ENCODE data around the gene CENPS.
"Not testable (repeated sequence)": the region's sequence is repeated elsewhere in the genome, so short reads cannot be mapped to it uniquely, and the experiment has no call there.

The CENPS gene

DNA sequence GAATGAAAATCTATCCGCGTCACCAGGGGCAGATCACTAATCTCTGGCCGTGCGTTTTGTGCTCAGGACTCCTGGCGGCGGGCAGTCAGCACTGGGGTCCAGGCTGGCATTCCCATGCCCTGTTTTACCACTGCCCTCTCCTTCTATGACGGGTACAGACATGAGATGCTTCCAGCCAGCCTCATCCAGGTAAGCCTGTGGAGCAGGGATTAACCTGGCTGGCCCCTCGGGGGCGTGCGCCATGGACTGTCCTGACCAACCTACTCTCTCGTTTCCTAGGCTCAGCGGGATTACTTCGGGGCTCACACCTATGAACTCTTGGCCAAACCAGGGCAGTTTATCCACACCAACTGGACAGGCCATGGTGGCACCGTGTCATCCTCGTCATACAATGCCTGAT is 10.9 kb upstream of the CENPS start:
- no peak for DNase-seq (ENCODE audit: low read depth)

DNA sequence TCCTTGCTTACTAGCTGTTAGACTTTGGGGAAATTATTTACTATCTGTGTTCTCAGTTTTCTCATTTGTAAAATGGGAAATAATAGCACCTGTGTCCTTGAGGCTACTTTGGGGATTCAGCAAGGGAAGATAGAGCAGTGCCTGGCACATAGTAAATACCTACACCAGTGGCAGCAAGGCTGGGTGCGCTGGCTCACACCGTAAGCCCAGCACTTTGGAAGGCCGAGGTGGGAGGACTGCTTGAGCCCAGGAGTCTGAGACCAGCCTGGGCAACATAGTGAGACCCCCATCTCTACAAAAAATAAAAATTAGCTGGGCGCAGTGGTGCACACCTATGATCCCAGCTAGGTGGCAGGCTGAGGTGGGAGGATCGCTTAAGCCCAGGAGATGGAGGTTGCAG is 8.6 kb upstream of the CENPS start:
- DNase-seq (ENCODE audit: low read depth) = no peak

DNA sequence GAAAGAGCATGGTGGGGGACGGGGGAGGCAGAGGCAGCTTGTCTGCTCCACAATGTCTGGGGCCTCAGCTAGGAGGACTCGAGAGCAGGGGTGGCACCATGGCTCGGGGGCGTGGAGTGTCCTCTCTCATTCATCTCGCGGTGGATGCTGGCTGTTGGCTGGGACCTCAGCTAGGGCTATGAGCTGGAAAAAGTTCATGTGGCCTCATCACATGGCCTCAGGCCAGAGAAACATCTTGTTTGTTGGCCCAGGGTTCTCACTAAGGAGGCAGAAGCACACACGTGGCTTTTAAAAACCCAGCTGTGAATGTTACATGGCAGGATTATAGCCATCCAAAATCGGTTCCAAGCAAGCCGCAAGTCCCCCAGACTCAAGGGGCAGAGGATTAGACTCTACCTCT is 6.2 kb upstream of the CENPS start:
- peak; percentile 63 for DNase-seq (ENCODE audit: low read depth)

DNA sequence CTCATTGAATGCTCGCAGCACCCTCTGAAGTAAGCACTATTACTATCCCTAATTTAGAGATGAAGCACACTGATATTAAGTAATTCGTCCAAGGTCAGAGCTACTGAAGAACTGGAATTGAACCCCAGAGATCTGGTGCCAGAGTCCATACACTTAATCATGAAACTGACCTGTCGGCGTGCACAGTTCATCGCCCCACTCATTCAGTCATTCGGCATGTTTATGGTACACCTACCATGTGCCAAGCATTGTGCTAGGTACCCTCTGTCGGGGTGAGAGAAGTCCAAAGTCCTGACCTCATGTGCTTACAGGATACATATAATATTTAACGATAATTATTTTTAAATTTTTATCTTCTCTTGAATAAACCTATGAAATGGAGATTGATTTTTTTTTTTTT is 5.6 kb upstream of the CENPS start:
- DNase-seq (ENCODE audit: low read depth) = no peak

DNA sequence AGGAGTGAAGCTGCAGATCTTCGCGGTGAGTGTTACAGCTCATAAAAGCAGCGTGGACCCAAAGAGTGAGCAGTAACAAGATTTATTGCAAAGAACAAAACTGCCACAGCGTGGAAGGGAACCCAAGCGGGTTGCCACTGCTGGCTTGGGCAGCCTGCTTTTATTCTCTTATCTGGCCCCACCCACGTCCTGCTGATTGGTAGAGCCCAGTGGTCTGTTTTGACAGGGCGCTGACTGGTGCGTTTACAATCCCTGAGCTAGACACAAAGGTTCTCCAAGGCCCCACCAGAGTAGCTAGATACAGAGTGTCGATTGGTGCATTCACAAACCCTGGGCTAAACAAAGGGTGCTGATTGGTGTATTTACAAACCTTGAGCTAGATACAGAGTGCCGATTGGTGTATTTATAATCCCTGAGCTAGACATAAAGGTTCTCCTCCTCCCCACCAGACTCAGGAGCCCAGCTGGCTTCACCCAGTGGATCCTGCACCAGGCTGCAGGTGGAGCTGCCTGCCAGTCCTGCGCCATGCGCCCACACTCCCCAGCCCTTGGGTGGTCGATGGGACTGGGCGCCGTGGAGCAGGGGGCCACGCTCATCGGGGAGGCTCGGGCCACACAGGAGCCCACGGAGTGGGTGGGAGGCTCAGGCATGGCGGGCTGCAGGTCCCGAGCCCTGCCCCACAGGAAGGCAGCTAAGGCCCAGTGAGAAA is 4.3 kb upstream of the CENPS start:
- DNase-seq (ENCODE audit: low read depth) = not testable (repeated sequence)

DNA sequence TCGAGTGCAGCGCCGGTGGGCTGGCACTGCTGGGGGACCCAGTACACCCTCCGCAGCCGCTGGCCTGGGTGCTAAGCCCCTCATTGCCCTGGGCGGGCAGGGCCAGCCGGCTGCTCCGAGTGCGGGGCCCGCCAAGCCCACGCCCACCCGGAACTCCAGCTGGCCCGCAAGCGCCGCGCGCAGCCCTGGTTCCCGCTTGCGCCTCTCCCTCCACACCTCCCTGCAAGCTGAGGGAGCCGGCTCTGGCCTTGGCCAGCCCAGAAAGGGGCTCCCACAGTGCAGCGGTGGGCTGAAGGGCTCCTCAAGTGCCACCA is 3.7 kb upstream of the CENPS start:
- not testable (repeated sequence) for DNase-seq (ENCODE audit: low read depth)

DNA sequence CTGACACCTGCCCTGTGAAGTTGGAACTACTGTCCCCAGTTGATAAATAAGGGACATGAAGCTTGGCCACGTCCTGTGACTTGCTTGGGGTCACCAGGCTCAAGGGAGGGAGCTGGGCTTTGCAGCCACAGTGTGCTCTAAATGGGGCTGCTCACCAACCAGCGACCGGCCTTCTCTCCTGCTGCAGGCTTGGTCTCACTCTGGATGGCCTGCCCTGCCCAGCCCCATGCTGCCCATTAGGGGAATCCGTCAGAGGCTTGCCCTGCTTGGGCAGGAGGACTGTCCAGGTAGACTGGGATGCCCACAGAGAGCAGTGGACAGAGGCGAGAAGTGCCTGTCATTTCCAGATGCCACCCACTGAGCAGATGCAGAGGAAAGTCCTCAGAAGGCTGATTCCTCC is 1.2 kb upstream of the CENPS start:
- DNase-seq (ENCODE audit: low read depth) = no peak

DNA sequence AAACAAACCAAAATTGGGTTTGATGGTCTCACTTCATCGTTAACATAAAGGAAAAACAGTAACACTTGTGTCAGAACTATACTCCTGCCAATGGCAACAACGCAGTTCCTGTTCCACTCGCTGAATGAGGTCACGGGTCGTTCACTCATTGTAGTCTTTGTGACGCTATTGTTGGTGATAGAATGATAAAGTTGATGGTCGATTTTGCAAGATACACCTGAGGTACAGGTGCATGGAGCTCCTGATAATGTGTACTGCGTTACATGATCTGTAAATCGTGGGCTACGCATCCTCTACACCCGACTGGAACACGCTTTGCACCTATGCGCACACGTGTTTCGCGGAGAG is 391 bp upstream of the CENPS start:
- DNase-seq (ENCODE audit: low read depth) = no peak

DNA sequence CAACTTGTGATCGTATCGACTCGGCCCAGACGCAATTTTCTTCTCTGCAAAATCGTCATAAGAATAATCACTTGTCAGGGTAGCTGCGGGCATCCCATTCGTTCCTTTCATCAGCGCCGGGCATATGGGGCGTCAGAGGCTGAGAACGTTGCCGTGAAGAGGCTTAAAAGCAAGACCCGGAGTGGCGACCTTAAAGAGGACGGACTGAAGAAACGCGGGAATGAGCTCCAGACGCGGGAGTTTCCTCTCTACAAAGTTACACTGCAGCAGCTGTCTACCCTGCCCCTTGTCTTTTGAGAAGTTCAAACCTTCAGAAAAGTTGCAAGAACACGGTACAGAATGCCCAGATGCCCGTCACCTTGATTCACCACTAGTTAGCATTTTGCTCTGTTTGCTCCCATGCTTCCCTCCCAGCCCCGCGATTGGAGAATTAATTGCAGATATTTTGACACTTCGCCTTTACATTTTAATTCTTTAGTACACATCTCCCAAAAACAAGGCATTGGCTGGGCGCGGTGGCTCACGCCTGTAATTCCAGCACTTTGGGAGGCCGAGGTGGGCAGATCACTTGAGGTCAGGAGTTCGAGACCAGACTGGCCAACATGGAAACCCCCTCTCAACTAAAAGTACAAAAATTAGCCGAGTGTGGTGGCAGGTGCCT is 967 bp downstream of the CENPS start:
- no peak for DNase-seq (ENCODE audit: low read depth)

DNA sequence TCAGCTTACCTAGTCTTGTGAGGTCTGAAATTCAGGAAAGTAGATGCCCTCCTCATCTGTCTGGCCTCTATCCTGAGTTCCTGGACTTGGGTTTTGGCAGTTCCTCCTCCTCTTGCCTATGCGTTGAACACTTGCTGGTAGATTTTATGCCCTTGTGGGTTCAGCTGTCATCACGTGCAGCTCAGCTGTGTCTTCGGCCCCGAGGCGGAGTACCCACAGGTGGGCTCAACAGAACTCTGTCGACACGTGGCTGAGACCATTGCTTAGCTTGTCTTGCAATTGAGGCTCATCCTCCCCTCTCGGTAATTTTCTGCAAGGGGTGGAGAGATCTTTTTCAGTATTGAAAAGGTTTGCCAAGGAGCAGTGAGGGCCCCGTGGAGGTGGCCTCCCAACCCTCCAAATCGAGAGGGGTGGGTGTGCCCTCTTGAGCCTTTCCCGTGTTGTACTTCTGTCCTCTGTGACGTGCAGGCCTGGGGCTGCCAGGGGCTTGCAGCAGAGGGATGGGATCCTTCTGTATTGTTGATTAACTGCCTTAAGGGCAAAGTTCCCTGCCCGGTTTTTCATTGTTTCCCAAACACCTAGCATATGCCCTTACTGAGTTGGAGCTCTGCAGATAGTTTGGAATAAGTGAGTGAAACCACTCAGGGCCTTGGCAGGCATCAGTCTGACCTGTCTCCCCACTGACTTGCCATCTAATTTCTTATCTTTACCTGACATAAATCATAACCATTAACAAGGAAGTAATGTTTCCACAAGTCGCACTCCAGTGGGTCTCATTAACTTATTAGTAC is 2.9 kb downstream of the CENPS start:
- DNase-seq (ENCODE audit: low read depth) = no peak

DNA sequence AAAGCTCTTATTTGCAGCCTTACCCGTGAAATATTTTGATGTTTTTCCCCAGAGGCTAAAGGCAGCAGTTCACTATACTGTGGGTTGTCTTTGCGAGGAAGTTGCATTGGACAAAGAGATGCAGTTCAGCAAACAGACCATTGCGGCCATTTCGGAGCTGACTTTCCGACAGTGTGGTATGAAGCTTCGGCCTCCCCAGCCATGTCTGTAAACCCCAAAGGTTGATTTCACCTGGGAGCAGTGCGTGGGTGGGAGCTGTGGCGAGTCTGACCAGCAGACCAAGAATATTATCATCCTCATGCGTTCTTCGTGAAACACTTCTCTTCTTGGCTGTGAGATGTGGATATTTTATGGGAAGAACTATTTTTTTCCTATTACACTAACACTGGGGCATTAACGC is 3.6 kb downstream of the CENPS start:
- DNase-seq (ENCODE audit: low read depth) = no peak

DNA sequence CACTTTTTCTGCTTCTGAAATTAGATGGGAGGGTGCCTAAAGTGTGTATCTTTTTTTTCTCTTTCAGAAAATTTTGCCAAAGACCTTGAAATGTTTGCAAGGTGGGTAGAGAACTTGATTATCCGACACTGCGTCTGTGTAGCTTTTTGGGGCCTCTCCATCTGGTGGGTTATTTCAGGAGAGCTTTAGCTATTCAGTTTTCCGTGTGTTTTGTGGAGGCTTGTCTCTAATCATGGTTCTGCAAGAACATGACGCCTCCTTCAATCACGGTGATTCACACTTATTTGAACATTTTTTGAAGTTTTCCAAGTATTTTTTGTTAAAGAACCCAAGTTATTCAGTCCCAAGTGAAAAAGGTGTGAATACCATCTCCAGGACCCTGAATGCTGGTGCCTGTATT is 4.4 kb downstream of the CENPS start:
- no peak for DNase-seq (ENCODE audit: low read depth)

DNA sequence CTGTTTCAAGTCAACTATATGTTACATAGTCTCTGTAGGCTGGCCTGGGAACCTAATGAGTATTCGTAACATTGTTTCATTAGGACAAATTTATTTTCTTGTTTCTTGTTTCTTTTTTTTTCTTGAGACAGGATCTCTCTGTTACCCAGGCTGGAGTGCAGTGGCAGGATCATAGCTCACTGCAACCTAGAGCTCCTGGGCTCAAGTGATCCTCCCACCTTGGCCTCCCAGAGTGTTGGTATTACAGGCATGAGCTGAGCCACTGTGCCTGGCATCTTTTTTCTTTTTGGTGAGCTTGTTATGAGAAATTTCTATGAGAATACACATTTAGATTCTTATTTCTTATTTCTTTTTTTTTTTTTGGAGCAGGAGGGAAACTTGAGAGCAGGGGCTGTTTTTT is 6.8 kb downstream of the CENPS start:
- DNase-seq (ENCODE audit: low read depth) = no peak

DNA sequence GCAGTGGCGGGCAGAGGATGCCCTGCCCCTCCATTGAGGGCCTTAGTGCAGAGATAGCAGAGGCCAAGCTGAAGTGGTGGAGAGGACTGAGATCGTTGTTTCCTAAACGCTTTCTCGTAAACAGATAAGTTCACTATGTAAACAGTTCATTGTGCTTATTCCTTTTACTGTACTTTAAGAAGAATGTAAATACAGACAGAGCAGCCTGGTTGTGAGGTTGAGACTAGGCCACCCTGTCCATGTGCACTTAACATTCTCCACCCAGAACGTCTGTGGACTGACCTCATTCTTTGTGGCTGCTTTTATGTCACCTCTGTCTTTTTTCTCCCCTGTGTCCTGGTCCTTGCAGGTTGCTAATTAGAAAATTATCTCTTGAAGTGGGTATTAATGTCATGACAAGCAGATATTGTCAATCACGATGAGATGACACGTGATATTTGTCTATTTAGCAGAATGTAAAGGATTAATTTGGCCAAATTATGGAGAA is 8.5 kb downstream of the CENPS start:
- DNase-seq (ENCODE audit: low read depth) = no peak

DNA sequence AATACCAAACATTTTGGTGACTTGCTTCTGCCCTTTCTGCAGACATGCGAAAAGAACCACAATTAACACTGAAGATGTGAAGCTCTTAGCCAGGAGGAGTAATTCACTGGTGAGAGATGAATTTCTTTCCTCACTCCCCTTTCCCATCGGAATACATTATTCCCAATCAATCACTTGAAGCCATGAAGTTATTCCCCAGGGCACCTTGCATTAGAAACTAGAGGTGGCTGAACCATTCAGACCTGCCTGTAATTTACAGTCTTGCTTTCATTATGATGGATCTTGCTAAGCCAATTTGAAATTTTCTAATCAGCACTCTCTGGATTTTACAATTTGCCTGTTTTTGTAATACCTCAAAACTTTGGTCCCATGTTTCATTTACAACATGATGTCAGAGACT is 10.1 kb downstream of the CENPS start:
- no peak for DNase-seq (ENCODE audit: low read depth)

DNA sequence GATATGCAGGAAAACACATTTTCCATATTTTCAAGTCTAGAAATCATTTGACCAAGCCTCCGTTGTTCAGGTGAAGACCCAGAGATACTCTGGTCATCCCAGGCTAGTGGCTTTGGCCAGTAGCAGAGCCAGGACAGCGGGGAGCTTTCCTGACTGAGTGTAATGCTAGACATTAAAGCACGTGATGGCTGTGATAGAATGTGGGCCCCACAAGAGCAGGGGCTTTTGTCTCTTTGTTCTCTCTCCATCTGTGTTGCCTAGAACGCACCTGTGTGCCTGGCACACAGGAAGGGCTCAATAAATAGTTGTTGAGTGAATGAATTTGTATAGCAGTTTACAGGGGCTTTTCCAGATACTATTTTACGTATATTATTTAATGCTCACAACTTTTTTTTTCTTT is 10.6 kb downstream of the CENPS start:
- no peak for DNase-seq (ENCODE audit: low read depth)

DNA sequence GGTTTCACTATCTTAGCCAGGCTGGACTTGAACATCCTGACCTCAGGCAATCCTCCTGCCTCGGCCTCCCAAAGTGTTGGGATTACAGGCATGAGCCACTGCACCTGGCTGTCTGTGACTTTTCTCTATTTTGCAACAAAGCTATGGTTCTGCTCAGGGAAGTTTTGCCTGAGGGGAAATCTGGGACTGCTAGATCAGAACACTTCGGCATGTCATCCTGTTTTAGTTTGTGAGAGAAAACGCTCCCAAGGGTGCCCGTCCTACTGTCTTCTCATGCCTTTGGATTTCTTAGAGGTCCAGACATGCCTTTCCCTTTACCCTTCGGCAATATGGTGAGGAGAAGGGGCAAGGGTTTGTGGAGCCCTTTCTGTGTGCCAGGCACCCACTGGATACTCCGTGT is 14.0 kb downstream of the CENPS start:
- DNase-seq (ENCODE audit: low read depth) = no peak

DNA sequence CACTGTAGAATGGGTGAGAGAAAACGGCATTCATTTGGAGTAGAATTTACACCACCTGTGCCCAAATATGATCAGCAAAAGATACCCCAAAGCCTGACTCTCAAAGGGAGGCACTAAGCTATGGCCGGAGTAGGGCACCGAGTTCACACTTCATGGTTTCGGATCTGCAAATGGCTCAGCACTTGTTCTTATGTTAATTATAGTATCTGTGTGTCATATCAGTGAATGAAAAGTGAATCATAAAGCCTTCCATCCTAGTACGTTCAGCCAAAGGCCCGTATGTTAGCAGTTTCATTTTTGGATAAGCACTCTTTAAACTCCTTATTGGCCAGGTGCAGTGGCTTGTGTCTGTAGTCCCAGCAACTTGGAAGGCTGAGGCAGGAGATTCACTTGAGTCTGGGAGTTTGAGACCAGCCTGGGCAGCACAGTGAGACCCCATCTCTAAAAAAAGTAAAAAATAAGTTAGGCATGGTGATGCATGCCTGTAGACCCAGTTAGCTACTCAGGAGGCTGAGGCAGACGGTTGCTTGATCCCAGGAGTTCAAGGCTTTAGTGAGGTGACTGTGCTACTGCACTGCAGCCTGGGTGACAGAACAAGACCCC is 14.7 kb downstream of the CENPS start:
- no peak for DNase-seq (ENCODE audit: low read depth)

DNA sequence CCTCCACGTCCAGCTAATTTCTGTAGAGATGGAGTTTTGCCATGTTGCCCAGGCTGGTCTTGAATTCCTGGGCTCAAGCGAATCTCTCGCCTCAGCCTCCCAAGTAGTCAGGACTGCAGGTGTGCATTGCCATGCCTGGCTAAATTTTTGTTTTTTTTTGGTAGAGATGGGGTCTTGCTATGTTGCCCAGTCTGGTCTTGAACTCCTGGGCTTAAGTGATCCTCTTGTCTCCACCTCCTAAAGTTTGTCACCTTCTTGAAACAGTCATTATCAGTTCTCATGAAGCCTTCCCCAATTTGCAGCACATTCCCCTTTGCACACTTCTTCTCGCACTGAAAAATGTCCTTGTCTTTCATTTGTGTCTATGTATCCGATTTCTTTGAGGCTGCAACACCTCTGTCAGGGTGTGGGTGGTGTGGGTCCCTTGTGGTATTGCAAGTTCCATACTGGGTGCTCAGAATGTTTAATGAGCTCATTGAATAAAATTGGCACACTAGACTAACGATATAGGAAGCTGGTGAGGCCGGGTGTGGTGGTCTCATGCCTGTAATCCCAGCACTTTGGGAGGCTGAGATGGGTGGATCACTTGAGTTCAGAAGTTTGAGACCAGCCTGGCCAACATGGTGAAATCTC is 16.7 kb downstream of the CENPS start:
- no peak for DNase-seq (ENCODE audit: low read depth)

DNA sequence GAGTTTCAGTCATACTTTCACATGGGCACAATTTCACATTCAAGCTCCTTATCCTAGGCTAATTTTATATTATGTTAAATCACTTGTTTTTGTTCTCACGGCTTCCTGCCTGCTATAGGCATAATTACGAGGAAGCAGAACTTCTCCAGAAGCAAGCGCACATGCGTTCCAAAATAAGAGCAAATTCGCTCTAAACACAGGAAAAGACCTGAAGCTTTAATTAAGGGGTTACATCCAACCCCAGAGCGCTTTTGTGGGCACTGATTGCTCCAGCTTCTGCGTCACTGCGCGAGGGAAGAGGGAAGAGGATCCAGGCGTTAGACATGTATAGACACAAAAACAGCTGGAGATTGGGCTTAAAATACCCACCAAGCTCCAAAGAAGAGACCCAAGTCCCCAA is 19.5 kb downstream of the CENPS start, which contains the start of gene CORT:
Gene CORT, plus strand, starts transcription at position 281 of the 400 bp plus-strand sequence. CDS start 193 bp downstream, outside the sequence.
- DNase-seq (ENCODE audit: low read depth) = no peak

DNA sequence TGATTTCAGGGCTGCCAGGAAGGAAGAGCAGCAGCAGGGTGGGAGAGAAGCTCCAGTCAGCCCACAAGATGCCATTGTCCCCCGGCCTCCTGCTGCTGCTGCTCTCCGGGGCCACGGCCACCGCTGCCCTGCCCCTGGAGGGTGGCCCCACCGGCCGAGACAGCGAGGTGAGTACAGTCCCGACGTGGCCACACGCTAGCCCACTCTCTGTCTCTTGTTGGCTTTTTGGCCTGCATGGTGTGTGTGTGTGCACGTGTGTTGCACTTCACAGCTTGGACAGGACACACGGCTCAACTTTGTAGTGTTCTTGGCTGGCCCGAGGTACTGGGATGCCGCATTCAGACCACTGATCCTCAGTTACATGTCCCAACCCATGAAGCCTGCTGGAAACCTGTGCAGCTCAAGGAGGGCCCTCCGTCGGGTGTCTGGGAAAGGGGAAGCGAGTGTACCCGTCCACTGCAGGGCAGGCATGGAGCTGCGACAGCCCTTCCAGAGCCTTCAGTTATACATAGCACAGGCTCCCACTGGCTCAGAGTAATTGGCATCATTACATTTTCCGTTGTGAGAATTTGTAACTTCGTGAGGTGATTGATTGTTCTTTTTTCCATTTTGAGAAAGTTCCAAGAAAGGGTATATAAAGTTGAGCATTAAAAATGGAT is 20.1 kb downstream of the CENPS start:
- DNase-seq (ENCODE audit: low read depth) = no peak

DNA sequence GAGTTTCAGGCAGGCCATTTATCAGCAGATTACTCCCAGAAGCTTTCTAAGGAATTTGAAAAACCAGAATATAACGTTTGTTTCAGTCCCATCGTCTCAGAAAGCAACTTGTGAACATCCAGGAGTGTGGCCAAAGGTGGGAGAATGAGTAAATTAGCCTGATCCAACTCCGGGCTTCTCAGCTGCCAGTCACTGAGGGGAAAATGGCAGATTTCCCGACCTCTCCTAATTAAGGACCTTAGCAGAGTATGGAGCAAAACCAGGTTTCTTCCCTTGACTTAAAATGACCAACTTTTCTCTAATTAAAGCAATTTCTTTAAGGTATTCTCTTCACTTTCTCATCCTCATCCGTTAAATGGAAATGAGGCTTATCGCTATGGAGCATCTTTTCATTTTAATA is 20.6 kb downstream of the CENPS start:
- DNase-seq (ENCODE audit: low read depth) = no peak
